Neural cell (in vitro differentiated cells): ENCODE data around the gene SF3B1.
"Not testable (repeated sequence)": the region's sequence is repeated elsewhere in the genome, so short reads cannot be mapped to it uniquely, and the experiment has no call there.

Experiments
- EZH2 ChIP-seq: fragments of 200-600, 300-800 bp; shearing (Covaris generic), sonication (generic); IDR thresholded peaks from 2 replicates; pipeline ENCODE4 v1.6.1; 2014; ENCODE audit warnings: antibody characterized with exemption, low read length, borderline replicate concordance, mild to moderate bottlenecking; ENCODE audit not compliant: insufficient read depth, poor library complexity, severe bottlenecking
- POLR2AphosphoS5 ChIP-seq: IDR thresholded peaks from 2 replicates; pipeline ENCODE4 v1.6.1; 2012
- RAD21 ChIP-seq: fragments of 450-650 bp; conservative IDR thresholded peaks from 2 replicates; pipeline ENCODE4 v1.6.1; 2014; ENCODE audit warnings: antibody characterized with exemption, mild to moderate bottlenecking, moderate library complexity
- TF ChIP-seq, protein P1 (sequence below): fragments of 450-650 bp; IDR thresholded peaks from 2 replicates; pipeline ENCODE4 v1.5.1; 2014; ENCODE audit warnings: antibody characterized with exemption, mild to moderate bottlenecking, moderate library complexity; ENCODE audit not compliant: poor library complexity, severe bottlenecking

DNA sequence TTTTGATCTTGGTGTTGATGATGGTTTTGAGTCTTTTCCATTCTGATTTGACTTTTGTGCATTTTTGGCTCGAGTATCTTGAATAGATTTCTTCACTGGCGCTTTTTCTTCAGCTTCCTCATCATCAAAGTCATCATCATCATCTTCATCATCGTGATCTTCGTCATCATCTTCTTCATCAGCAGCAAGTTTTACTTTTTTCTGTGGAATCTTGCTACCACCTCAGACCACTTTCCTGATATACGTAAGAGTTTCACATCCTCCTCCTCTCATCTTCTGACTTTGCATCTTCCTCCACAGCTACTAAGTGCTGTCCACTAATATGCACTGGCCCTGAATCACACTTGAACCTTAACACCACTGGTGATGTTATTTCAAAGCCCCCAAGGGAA lies 54.9 kb downstream of the SF3B1 start:
- TF ChIP-seq, protein P1, sequence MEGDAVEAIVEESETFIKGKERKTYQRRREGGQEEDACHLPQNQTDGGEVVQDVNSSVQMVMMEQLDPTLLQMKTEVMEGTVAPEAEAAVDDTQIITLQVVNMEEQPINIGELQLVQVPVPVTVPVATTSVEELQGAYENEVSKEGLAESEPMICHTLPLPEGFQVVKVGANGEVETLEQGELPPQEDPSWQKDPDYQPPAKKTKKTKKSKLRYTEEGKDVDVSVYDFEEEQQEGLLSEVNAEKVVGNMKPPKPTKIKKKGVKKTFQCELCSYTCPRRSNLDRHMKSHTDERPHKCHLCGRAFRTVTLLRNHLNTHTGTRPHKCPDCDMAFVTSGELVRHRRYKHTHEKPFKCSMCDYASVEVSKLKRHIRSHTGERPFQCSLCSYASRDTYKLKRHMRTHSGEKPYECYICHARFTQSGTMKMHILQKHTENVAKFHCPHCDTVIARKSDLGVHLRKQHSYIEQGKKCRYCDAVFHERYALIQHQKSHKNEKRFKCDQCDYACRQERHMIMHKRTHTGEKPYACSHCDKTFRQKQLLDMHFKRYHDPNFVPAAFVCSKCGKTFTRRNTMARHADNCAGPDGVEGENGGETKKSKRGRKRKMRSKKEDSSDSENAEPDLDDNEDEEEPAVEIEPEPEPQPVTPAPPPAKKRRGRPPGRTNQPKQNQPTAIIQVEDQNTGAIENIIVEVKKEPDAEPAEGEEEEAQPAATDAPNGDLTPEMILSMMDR: not testable (repeated sequence)
- not testable (repeated sequence) for TF ChIP-seq EZH2, RAD21, POLR2AphosphoS5
